IMR-90 (cell line): ENCODE data around the gene KRT80. TPM values are rescaled to one million over a fixed set of nuclear protein-coding genes. Genes with fewer than 3 reads are reported as not detected.
A peak's percentile ranks its signal among the peaks of the same experiment; 100 is the strongest.

ENCODE experiments used
- ATAC-seq: fragments of 200-7000 bp; cut with Tn5 transposase; 2 replicates; pipeline ENCODE4 v1.9.1; 2020; ENCODE audit warnings: low read depth, mild to moderate bottlenecking, moderate library complexity
- BruUV-seq: library from RNA; stranded (reverse); fragments of 400-500 nt; replicated peaks from 2 replicates; lab custom pipeline; 2021; lab: Mats Ljungman, UMichigan
- CTCF ChIA-PET: fragments of 300-600 bp; formaldehyde crosslinking; extraction: SDS; loops from one replicate; lab custom pipeline; 2021; ENCODE audit warnings: antibody characterized with exemption; lab: Yijun Ruan, JAX
- POLR2A ChIA-PET: fragments of 300-600 bp; sonication (Branson Sonifier 250); formaldehyde crosslinking; loops from one replicate; lab custom pipeline; 2022; ENCODE audit warnings: antibody characterized with exemption; ENCODE audit not compliant: unreplicated experiment; lab: Charles Lee
- DNase-seq: peaks from one replicate; pipeline ENCODE4 v3.0.0; 2013
- H2AFZ ChIP-seq: replicated peaks from 2 replicates; pipeline ENCODE3; 2013; ENCODE audit warnings: low read length, mild to moderate bottlenecking; ENCODE audit not compliant: poor library complexity
- H2AK5ac ChIP-seq: 2 replicates; pipeline ENCODE4 v1.6.1; 2013; ENCODE audit warnings: low read depth, low read length, inconsistent platforms
- H2AK9ac ChIP-seq: replicated peaks from 2 replicates; pipeline ENCODE3; 2013; ENCODE audit warnings: mild to moderate bottlenecking, low read depth, low read length, moderate library complexity; ENCODE audit not compliant: poor library complexity
- H2BK120ac ChIP-seq: 2 replicates; pipeline ENCODE4 v1.6.1; 2013; ENCODE audit warnings: low read depth, low read length, inconsistent platforms
- H2BK15ac ChIP-seq: 3 replicates; pipeline ENCODE4 v1.6.1; 2013; ENCODE audit warnings: low read depth, low read length, inconsistent platforms
- H2BK20ac ChIP-seq: 2 replicates; pipeline ENCODE4 v1.6.1; 2013; ENCODE audit warnings: low read depth, mild to moderate bottlenecking, inconsistent platforms, low read length, moderate library complexity
- H2BK5ac ChIP-seq: 2 replicates; pipeline ENCODE4 v1.6.1; 2013; ENCODE audit warnings: mild to moderate bottlenecking, low read depth, low read length, inconsistent platforms; ENCODE audit not compliant: poor library complexity, severe bottlenecking
- H3K14ac ChIP-seq: replicated peaks from 2 replicates; pipeline ENCODE4 v1.6.1; 2013; ENCODE audit warnings: low read depth, low read length, inconsistent platforms
- H3K18ac ChIP-seq: 2 replicates; pipeline ENCODE4 v1.6.1; 2013; ENCODE audit warnings: low read depth, low read length, control low read depth
- H3K23ac ChIP-seq: 2 replicates; pipeline ENCODE4 v1.6.1; 2013; ENCODE audit warnings: low read depth, low read length, inconsistent platforms
- H3K27ac ChIP-seq: 2 replicates; pipeline ENCODE4 v1.5.1; 2013; ENCODE audit warnings: mild to moderate bottlenecking, control low read depth, low read length; ENCODE audit not compliant: insufficient read depth
- H3K27me3 ChIP-seq: 2 replicates; pipeline ENCODE4 v1.6.1; 2013; ENCODE audit warnings: low read length; ENCODE audit not compliant: control insufficient read depth, insufficient read depth
- H3K36me3 ChIP-seq: 2 replicates; pipeline ENCODE4 v1.6.1; 2013; ENCODE audit warnings: low read length, mixed read lengths; ENCODE audit not compliant: control insufficient read depth, insufficient read depth
- H3K4ac ChIP-seq: 2 replicates; pipeline ENCODE4 v1.6.1; 2013; ENCODE audit warnings: low read depth, low read length, inconsistent platforms
- H3K4me1 ChIP-seq: 2 replicates; pipeline ENCODE4 v1.6.1; 2013; ENCODE audit warnings: low read length, mixed read lengths; ENCODE audit not compliant: control insufficient read depth, insufficient read depth
- H3K4me2 ChIP-seq: 2 replicates; pipeline ENCODE4 v1.6.1; 2013; ENCODE audit warnings: low read depth, mild to moderate bottlenecking, control low read depth, low read length, moderate library complexity
- H3K4me3 ChIP-seq: 2 replicates; pipeline ENCODE4 v1.5.1; 2013; ENCODE audit warnings: low read depth, mild to moderate bottlenecking, control low read depth, low read length, moderate library complexity; ENCODE audit not compliant: insufficient read depth
- H3K56ac ChIP-seq: 2 replicates; pipeline ENCODE4 v1.6.1; 2013; ENCODE audit warnings: low read length, inconsistent platforms; ENCODE audit not compliant: insufficient read depth; ENCODE audit errors: extremely low read depth
- H3K79me1 ChIP-seq, 2 experiments: 2 replicates each; pipeline ENCODE4 v1.6.1; 2013; ENCODE audit warnings: low read length in 2 of 2, inconsistent platforms in 1 of 2, low read depth in 1 of 2
- H3K9ac ChIP-seq: 2 replicates; pipeline ENCODE4 v1.6.1; 2013; ENCODE audit warnings: low read depth, low read length, control low read depth
- H3K9me1 ChIP-seq: 2 replicates; pipeline ENCODE4 v1.6.1; 2013; ENCODE audit warnings: low read length, inconsistent platforms; ENCODE audit not compliant: insufficient read depth
- H3K9me3 ChIP-seq: 2 replicates; pipeline ENCODE4 v1.6.1; 2013; ENCODE audit warnings: low read length; ENCODE audit not compliant: control insufficient read depth, insufficient read depth
- H4K20me1 ChIP-seq: 2 replicates; pipeline ENCODE4 v1.6.1; 2013; ENCODE audit warnings: low read length, inconsistent platforms; ENCODE audit not compliant: insufficient read depth
- H4K5ac ChIP-seq: 2 replicates; pipeline ENCODE4 v1.6.1; 2013; ENCODE audit warnings: mild to moderate bottlenecking, low read depth, low read length, control low read depth
- H4K8ac ChIP-seq, 2 experiments: 2 replicates each; pipeline ENCODE4 v1.6.1; 2013; ENCODE audit warnings: low read depth in 2 of 2, low read length in 2 of 2, control low read depth in 1 of 2, inconsistent platforms in 1 of 2
- H4K91ac ChIP-seq: 2 replicates; pipeline ENCODE4 v1.6.1; 2013; ENCODE audit warnings: low read depth, low read length, inconsistent platforms; ENCODE audit not compliant: insufficient read depth
- BHLHE40 ChIP-seq: fragments of 150-350 bp; IDR thresholded peaks from 2 replicates; pipeline ENCODE4 v1.6.1; 2016; ENCODE audit warnings: mild to moderate bottlenecking, low read depth, low read length
- CEBPB ChIP-seq: IDR thresholded peaks from 2 replicates; pipeline ENCODE4 v1.6.1; 2012; ENCODE audit warnings: low read depth, low read length, improper control_type of control experiment
- CHD1 ChIP-seq: IDR thresholded peaks from 2 replicates; pipeline ENCODE4 v1.6.1; 2012; ENCODE audit warnings: low read depth, low read length, improper control_type of control experiment
- CTCF ChIP-seq: conservative IDR thresholded peaks from 2 replicates; pipeline ENCODE4 v1.5.1; 2012; ENCODE audit warnings: mild to moderate bottlenecking, low read depth, low read length, improper control_type of control experiment
- FOS ChIP-seq: fragments of 150-350 bp; IDR thresholded peaks from 2 replicates; pipeline ENCODE4 v1.6.1; 2016; ENCODE audit warnings: low read depth, low read length
- MAFK ChIP-seq: IDR thresholded peaks from 2 replicates; pipeline ENCODE4 v1.6.1; 2012; ENCODE audit warnings: low read depth, low read length, improper control_type of control experiment
- MAZ ChIP-seq: IDR thresholded peaks from 2 replicates; pipeline ENCODE4 v1.6.1; 2012; ENCODE audit warnings: low read depth, mild to moderate bottlenecking, low read length, improper control_type of control experiment, moderate library complexity, borderline replicate concordance
- MXI1 ChIP-seq: IDR thresholded peaks from 2 replicates; pipeline ENCODE4 v1.6.1; 2012; ENCODE audit warnings: low read depth, mild to moderate bottlenecking, low read length, moderate library complexity, borderline replicate concordance
- NFE2L2 ChIP-seq: fragments of 150-350 bp; IDR thresholded peaks from 2 replicates; pipeline ENCODE4 v1.6.1; 2016; ENCODE audit warnings: low read depth, mild to moderate bottlenecking, low read length
- POLR2A ChIP-seq: IDR thresholded peaks from 2 replicates; pipeline ENCODE4 v1.6.1; 2012; ENCODE audit warnings: mild to moderate bottlenecking, low read depth, low read length
- RAD21 ChIP-seq: IDR thresholded peaks from 2 replicates; pipeline ENCODE4 v1.6.1; 2012; ENCODE audit warnings: low read length, improper control_type of control experiment
- RCOR1 ChIP-seq: IDR thresholded peaks from 2 replicates; pipeline ENCODE4 v1.6.1; 2012; ENCODE audit warnings: mild to moderate bottlenecking, low read length, improper control_type of control experiment; ENCODE audit not compliant: insufficient replicate concordance
- RFX5 ChIP-seq: IDR thresholded peaks from 2 replicates; pipeline ENCODE4 v1.8.0; 2012; ENCODE audit warnings: low read depth, mild to moderate bottlenecking, low read length, moderate library complexity
- SMC3 ChIP-seq: fragments of 150-350 bp; IDR thresholded peaks from 2 replicates; pipeline ENCODE4 v1.6.1; 2016; ENCODE audit warnings: low read depth, mild to moderate bottlenecking, antibody characterized with exemption, low read length, moderate library complexity
- USF2 ChIP-seq: fragments of 150-350 bp; IDR thresholded peaks from 2 replicates; pipeline ENCODE4 v1.6.1; 2017; ENCODE audit warnings: mild to moderate bottlenecking, antibody characterized with exemption, low read length, low read depth
- WGBS, 2 experiments: methylation state at CpG; one replicate each; pipeline versions ENCODE4 v1.1.5 to v1.1.7; 2013; ENCODE audit warnings: missing lambda C conversion rate in 2 of 2; ENCODE audit not compliant: insufficient read length in 1 of 2; ENCODE audit errors: extremely low coverage in 2 of 2; 5-methylcytosine and 5-hydroxymethylcytosine counted together
- dilution Hi-C: fragments of 300-500 bp; cut with HindIII; formaldehyde crosslinking; loops from one replicate; pipeline ENCODE4 v1.14.3; 2018; ENCODE audit warnings: low sequenced_read_pairs; ENCODE audit not compliant: unreplicated experiment
- in situ Hi-C: fragments of 300-500 bp; cut with MboI; formaldehyde crosslinking; loops from 3 replicates; pipeline ENCODE4 v1.14.3; 2019; ENCODE audit warnings: low sequenced_read_pairs, inconsistent platforms, mixed read lengths
- intact Hi-C: fragments of 100-400 bp; cut with micrococcal nuclease; formaldehyde crosslinking; loops from 2 replicates; pipeline ENCODE4 v1.10.0; 2022
- polyA plus RNA-seq, 3 experiments: library from polyadenylated mRNA; depleted of rRNA; stranded (reverse); fragments of >200 nt; gene quantifications; 2 replicates each; pipeline ENCODE4 v1.2.3, GENCODE V29; 2012; ENCODE audit warnings: low replicate concordance in 1 of 3
- total RNA-seq: library from RNA; depleted of rRNA; stranded (reverse); fragments of >200 nt; gene quantifications from 2 replicates; pipeline ENCODE4 v1.2.3, GENCODE V29; 2012
- TF ChIP-seq, protein P1 (sequence below): fragments of 150-350 bp; IDR thresholded peaks from 2 replicates; pipeline ENCODE4 v1.6.1; 2016; ENCODE audit warnings: low read depth, mild to moderate bottlenecking, low read length, moderate library complexity, borderline replicate concordance

Gene KRT80
- total and polyA plus RNA-seq, 2 of the 4 experiments (the other 2 are of a cell fraction): 0.54 to 3.4 TPM

- no peak overlapping the region for H3K27ac ChIP-seq
- H3K9me3 ChIP-seq: no peaks in the 10 kb centered on the region
- H2BK15ac ChIP-seq: no peak overlapping the region
- CTCF ChIA-PET: interaction anchor here (1.5 to 2.7 kb wide), 2 partner anchors 43 to 91 kb away, joined by 3 to 14 read pairs; no protein-coding TSS in a partner anchor
- no peak overlapping the region for H3K4ac ChIP-seq
- no peak overlapping the region for H2BK20ac ChIP-seq
- POLR2A ChIA-PET: no interaction called here
- BruUV-seq: no TSS peak
- peak overlapping the region; percentile 9; the same call in 1 of the 2 replicates for H4K91ac ChIP-seq
- H2AFZ ChIP-seq: no peak overlapping the region
- H3K56ac ChIP-seq: no peak overlapping the region
- H4K5ac ChIP-seq: no peak overlapping the region
- H3K4me2 ChIP-seq: no peak overlapping the region
- H2BK5ac ChIP-seq: no peak overlapping the region
- TF ChIP-seq RCOR1 (no peak), CEBPB (no peak), SMC3 (no peak), MAZ (no peak), RAD21 (no peak), USF2 (no peak), CTCF (no peak), MAFK (no peak), CHD1 (no peak), FOS (no peak), POLR2A (no peak), BHLHE40 (no peak), MXI1 (no peak), NFE2L2 (no peak), RFX5 (no peak)
- TF ChIP-seq, protein P1, sequence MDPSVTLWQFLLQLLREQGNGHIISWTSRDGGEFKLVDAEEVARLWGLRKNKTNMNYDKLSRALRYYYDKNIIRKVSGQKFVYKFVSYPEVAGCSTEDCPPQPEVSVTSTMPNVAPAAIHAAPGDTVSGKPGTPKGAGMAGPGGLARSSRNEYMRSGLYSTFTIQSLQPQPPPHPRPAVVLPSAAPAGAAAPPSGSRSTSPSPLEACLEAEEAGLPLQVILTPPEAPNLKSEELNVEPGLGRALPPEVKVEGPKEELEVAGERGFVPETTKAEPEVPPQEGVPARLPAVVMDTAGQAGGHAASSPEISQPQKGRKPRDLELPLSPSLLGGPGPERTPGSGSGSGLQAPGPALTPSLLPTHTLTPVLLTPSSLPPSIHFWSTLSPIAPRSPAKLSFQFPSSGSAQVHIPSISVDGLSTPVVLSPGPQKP: no peak
- intact Hi-C loops: no loop called here
- peak overlapping the region; percentile 13; the same call in 1 of the 2 replicates for H2AK5ac ChIP-seq
- no peak overlapping the region for H3K18ac ChIP-seq
- H3K9ac ChIP-seq: no peak overlapping the region
- no CpG with 5 or more reads among the region's 3 CpGs for WGBS, 2 experiments
- in situ Hi-C loops: no loop called here
- dilution Hi-C loops: no loop called here
- H3K79me1 ChIP-seq: peaks cover 0 to 7% of the 10 kb centered on the region in 2 experiments; a peak in 2 of 4 replicates
- DNase-seq: no peak
- H3K4me3 ChIP-seq: no peak overlapping the region
- no peak overlapping the region for H4K8ac ChIP-seq
- no peak overlapping the region for H2AK9ac ChIP-seq
- H3K14ac ChIP-seq: no peak overlapping the region
- no peaks in the 10 kb centered on the region for H4K20me1 ChIP-seq
- no peak for ATAC-seq
- H3K9me1 ChIP-seq: peaks cover 10% of the 10 kb centered on the region
- no peak overlapping the region for H3K23ac ChIP-seq
- H3K27me3 ChIP-seq: no peaks in the 10 kb centered on the region
- H3K36me3 ChIP-seq: no peaks in the 10 kb centered on the region
- no peak overlapping the region for H2BK120ac ChIP-seq
- peaks cover 6% of the 10 kb centered on the region for H3K4me1 ChIP-seq
Measured at GRCh38 chr12:52236386-52237050, 44.7 kb upstream of the KRT80 start.
